ENCODE results near the gene DYNLT5.
A peak's percentile ranks its signal among the peaks of the same experiment; 100 is the strongest.

The DYNLT5 gene, protein sequence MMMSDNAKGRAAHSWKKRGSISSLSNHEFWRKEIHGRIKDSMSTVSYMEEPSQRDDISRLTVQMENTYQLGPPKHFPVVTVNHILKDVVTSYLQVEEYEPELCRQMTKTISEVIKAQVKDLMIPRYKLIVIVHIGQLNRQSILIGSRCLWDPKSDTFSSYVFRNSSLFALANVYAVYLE

DNA sequence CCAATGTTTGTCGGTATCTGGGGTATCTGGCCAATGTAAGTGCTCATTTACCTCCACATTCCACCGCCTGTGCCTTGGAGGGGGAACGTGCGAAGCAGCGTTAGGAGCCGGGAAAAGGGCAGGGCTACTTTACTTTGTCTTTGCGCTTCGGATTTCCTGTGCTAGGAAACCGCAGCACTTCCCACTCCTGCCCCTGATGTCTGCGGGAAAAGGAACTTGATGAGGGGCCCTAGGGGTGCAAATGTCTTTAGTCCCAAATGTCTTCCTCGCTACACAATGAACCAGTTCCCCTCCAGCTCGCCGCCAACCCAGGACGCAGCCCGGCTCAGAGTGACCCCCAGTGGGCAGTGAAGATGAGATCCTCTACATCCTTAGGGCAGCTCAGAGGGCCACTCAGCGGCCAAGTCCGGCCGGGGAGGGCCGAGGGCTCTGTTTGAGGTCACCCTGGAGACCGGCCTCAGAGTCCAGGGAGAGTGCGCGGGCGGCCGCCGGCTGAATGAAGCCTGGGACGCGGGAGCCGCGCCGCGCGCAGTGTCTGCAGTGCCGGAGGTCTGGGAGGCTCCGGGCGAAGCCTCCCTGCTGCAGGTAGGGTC lies at the start of gene DYNLT5:
Gene DYNLT5, plus strand, starts transcription at position 460 of the 593 bp plus-strand sequence. CDS start 2,200 bp downstream, outside the sequence.
- DNase-seq (ENCODE audit: extremely low read depth, insufficient read length): no peak
- TF ChIP-seq, protein P1, sequence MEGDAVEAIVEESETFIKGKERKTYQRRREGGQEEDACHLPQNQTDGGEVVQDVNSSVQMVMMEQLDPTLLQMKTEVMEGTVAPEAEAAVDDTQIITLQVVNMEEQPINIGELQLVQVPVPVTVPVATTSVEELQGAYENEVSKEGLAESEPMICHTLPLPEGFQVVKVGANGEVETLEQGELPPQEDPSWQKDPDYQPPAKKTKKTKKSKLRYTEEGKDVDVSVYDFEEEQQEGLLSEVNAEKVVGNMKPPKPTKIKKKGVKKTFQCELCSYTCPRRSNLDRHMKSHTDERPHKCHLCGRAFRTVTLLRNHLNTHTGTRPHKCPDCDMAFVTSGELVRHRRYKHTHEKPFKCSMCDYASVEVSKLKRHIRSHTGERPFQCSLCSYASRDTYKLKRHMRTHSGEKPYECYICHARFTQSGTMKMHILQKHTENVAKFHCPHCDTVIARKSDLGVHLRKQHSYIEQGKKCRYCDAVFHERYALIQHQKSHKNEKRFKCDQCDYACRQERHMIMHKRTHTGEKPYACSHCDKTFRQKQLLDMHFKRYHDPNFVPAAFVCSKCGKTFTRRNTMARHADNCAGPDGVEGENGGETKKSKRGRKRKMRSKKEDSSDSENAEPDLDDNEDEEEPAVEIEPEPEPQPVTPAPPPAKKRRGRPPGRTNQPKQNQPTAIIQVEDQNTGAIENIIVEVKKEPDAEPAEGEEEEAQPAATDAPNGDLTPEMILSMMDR (IDR thresholded peaks at IDR 0.05; ENCODE audit: insufficient read depth, low read length, poor library complexity, severe bottlenecking): no peak
- Histone ChIP-seq H3K27me3 (replicated peaks; ENCODE audit: control insufficient read depth, insufficient read depth, low read length) (peaks cover 4% of the 10 kb centered on the region), H3K36me3 (ENCODE audit: control insufficient read depth, insufficient read depth, low read length) (no peaks in the 10 kb centered on the region), H3K4me3 (replicated peaks; ENCODE audit: low read depth, low read length) (peak within 1 kb of the TSS; percentile 9; the same call in 1 of the 2 replicates)

DNA sequence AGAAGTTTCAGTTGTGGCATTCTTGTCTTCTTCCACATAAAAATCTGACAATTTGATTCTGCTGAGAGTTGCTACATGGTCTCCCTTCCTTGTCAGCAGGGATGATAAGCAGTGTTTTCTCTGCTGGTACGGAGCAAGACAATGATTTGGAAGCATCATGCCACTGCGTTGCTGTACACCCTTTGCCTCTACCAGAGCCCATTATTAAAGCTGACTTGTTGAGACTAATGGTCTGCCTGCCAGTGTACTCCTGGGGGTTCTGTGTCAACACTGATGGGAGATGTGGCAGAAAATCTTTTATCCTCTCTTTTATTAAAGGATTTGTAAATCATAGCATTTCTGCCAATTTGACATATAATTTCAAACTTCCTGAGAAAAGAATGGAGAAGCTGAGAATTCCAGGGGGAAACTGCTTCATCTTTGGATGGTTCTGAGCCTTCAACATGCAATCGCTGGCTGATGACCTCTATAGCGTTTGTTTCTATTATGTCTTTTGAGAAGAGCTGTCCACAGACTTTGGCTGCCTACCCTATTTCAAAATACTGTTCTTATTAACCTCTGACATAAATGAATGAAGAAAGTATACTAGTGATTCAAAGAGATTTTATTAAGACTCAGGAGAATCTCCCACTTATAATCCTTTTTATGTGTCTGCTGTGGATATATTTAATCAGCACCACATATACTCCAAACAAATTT lies 47.9 kb upstream of the DYNLT5 start:
- no peak overlapping the region for H3K4me3 ChIP-seq (replicated peaks; ENCODE audit: low read depth, low read length)
- no peaks in the 10 kb centered on the region; the same call in 1 of the 2 replicates for H3K27me3 ChIP-seq (replicated peaks; ENCODE audit: control insufficient read depth, insufficient read depth, low read length)
- no peaks in the 10 kb centered on the region for H3K36me3 ChIP-seq (ENCODE audit: control insufficient read depth, insufficient read depth, low read length)
- TF ChIP-seq, protein P1 (IDR thresholded peaks at IDR 0.05; ENCODE audit: insufficient read depth, low read length, poor library complexity, severe bottlenecking): no peak
- DNase-seq (ENCODE audit: extremely low read depth, insufficient read length): no peak

DNA sequence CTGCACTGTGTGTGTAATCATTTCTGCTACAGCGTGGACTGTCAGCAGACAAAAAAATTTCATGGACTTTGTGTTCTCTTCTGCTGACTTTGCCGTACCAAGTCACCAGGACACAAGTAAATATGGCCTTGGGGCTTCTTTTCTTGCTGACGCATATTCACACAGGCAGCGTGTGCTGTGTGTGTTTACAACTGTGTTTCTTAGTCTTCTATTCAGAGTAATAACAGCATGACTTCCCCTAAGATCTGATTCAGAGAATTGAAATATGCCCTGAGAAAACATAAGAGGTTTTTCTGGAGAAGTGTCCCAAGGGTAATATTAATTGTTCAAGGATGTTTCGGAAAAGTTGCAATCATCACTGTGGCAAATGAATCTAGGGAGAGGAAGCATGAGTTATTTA lies 47.1 kb upstream of the DYNLT5 start:
- no peak for DNase-seq (ENCODE audit: extremely low read depth, insufficient read length)
- no peaks in the 10 kb centered on the region; the same call in 1 of the 2 replicates for H3K27me3 ChIP-seq (replicated peaks; ENCODE audit: control insufficient read depth, insufficient read depth, low read length)
- no peaks in the 10 kb centered on the region for H3K36me3 ChIP-seq (ENCODE audit: control insufficient read depth, insufficient read depth, low read length)
- TF ChIP-seq, protein P1 (IDR thresholded peaks at IDR 0.05; ENCODE audit: insufficient read depth, low read length, poor library complexity, severe bottlenecking): no peak
- H3K4me3 ChIP-seq (replicated peaks; ENCODE audit: low read depth, low read length): no peak overlapping the region

DNA sequence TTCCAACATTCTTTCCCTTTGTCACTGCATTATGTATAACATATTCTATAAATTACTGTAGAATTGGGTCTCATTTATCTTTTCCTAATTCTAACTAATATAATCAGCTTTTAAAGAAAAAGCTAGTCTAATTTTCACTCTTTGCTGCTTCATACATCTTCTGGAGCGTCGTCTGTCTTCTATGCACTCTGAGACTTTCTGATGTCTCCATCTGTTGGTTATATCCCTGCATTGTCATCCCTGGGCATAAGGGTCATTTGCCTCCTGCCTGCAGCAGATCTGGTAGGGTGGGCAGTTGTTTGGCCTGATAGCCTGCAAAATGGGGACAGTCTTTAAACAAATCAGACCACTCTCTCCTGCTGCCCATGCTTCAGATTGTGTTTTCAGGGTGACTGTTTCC lies 40.8 kb upstream of the DYNLT5 start:
- Histone ChIP-seq H3K4me3 (replicated peaks; ENCODE audit: low read depth, low read length) (no peak overlapping the region), H3K27me3 (replicated peaks; ENCODE audit: control insufficient read depth, insufficient read depth, low read length) (no peaks in the 10 kb centered on the region), H3K36me3 (ENCODE audit: control insufficient read depth, insufficient read depth, low read length) (no peaks in the 10 kb centered on the region)
- no peak for DNase-seq (ENCODE audit: extremely low read depth, insufficient read length)
- TF ChIP-seq, protein P1 (IDR thresholded peaks at IDR 0.05; ENCODE audit: insufficient read depth, low read length, poor library complexity, severe bottlenecking): no peak

DNA sequence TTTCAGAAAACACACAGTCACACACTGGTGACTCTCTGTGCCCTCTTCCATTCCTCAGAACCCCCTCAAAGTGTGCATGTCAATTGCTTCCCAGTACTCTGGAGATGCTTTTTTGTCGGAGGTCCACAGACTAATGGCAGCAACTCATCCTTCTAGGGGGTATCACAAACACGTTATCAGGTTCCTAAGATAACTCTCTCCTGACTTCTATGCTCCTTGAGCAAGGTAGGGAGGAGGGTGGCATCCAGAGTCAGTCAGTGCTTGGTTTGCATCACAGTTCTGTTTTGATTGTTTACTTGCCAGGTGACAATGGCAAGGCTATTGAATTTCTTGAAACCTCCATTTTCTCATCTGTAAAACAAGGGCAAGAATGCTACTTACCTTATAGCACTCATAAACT lies 39.4 kb upstream of the DYNLT5 start:
- no peaks in the 10 kb centered on the region for H3K36me3 ChIP-seq (ENCODE audit: control insufficient read depth, insufficient read depth, low read length)
- TF ChIP-seq, protein P1 (IDR thresholded peaks at IDR 0.05; ENCODE audit: insufficient read depth, low read length, poor library complexity, severe bottlenecking): no peak
- H3K4me3 ChIP-seq (replicated peaks; ENCODE audit: low read depth, low read length): no peak overlapping the region
- DNase-seq (ENCODE audit: extremely low read depth, insufficient read length): no peak
- H3K27me3 ChIP-seq (replicated peaks; ENCODE audit: control insufficient read depth, insufficient read depth, low read length): no peaks in the 10 kb centered on the region

Data from GM06990 (cell line).